Left ventricle myocardium inferior (tissue), 1 donor: ENCODE results near the gene SINHCAF. TPM values are rescaled to one million over a fixed set of nuclear protein-coding genes. Genes with fewer than 3 reads are reported as not detected.

ENCODE experiments used
- DNase-seq: peaks from one replicate; pipeline ENCODE4 v3.0.0-alpha.2; 2020
- H3K27ac ChIP-seq: fragments of 200-600 bp; replicated peaks from 2 replicates; pipeline ENCODE4 v1.8.0; 2021
- H3K27me3 ChIP-seq: fragments of 200-600 bp; 2 replicates; pipeline ENCODE4 v1.8.0; 2021; ENCODE audit warnings: low read depth
- H3K36me3 ChIP-seq: fragments of 200-600 bp; 2 replicates; pipeline ENCODE4 v1.8.0; 2021
- H3K4me1 ChIP-seq: fragments of 200-600 bp; 2 replicates; pipeline ENCODE4 v1.8.0; 2021
- H3K4me3 ChIP-seq: fragments of 200-600 bp; 2 replicates; pipeline ENCODE4 v1.8.0; 2021; ENCODE audit warnings: mild to moderate bottlenecking, moderate library complexity
- H3K9me3 ChIP-seq: fragments of 200-600 bp; replicated peaks from 2 replicates; pipeline ENCODE4 v1.8.0; 2021
- CTCF ChIP-seq: fragments of 200-600 bp; IDR thresholded peaks from 2 replicates; pipeline ENCODE4 v1.8.0; 2021; ENCODE audit warnings: antibody characterized with exemption, mild to moderate bottlenecking, borderline replicate concordance
- intact Hi-C: fragments of 100-400 bp; cut with micrococcal nuclease; formaldehyde crosslinking; loops from one replicate; pipeline ENCODE4 v1.11.0; 2022
- total RNA-seq: library from RNA; stranded (reverse); fragmentation: NEBNext Ultra II Directional; extraction: Animal tissue kit (Norgen Biotek cat#: 25700); gene quantifications from one replicate; pipeline ENCODE4 v1.2.1, GENCODE V29; 2021
- donor health status: DM: no; HTN: yes; CAD: no; lungs with severe emphysema.

The SINHCAF gene
- total RNA-seq, 1 donor from 2014 or later = 6.6 TPM

GRCh38 chr12:31310488-31310887, 15.5 kb downstream of the SINHCAF start:
- intact Hi-C loops = no loop called here
- no peak for TF ChIP-seq CTCF
- Histone ChIP-seq H3K4me3 (no peak overlapping the region), H3K9me3 (no peaks in the 10 kb centered on the region), H3K27me3 (no peaks in the 10 kb centered on the region), H3K4me1 (no peaks in the 10 kb centered on the region), H3K36me3 (no peaks in the 10 kb centered on the region), H3K27ac (no peak overlapping the region)
- DNase-seq = no peak

GRCh38 chr12:31309279-31309678, 16.7 kb downstream of the SINHCAF start:
- Histone ChIP-seq H3K36me3 (peaks cover 3% of the 10 kb centered on the region), H3K9me3 (no peaks in the 10 kb centered on the region), H3K4me3 (no peak overlapping the region), H3K27ac (no peak overlapping the region), H3K4me1 (no peaks in the 10 kb centered on the region), H3K27me3 (no peaks in the 10 kb centered on the region)
- intact Hi-C loops = no loop called here
- DNase-seq = no peak
- no peak for TF ChIP-seq CTCF

GRCh38 chr12:31308116-31308515, 17.8 kb downstream of the SINHCAF start:
- Histone ChIP-seq H3K27ac (no peak overlapping the region), H3K4me1 (no peaks in the 10 kb centered on the region), H3K9me3 (no peaks in the 10 kb centered on the region), H3K4me3 (no peak overlapping the region), H3K36me3 (peaks cover 5% of the 10 kb centered on the region), H3K27me3 (no peaks in the 10 kb centered on the region)
- DNase-seq = no peak
- no peak for TF ChIP-seq CTCF
- intact Hi-C loops = no loop called here

GRCh38 chr12:31306866-31307265, 19.1 kb downstream of the SINHCAF start:
- H3K36me3 ChIP-seq = peaks cover 5% of the 10 kb centered on the region
- H3K4me3 ChIP-seq = no peak overlapping the region
- no peak overlapping the region for H3K27ac ChIP-seq
- H3K27me3 ChIP-seq = no peaks in the 10 kb centered on the region
- TF ChIP-seq CTCF = no peak
- H3K9me3 ChIP-seq = no peaks in the 10 kb centered on the region
- no peak for DNase-seq
- H3K4me1 ChIP-seq = no peaks in the 10 kb centered on the region
- intact Hi-C loops = no loop called here

- no peak for DNase-seq
- H3K4me3 ChIP-seq = no peak overlapping the region
- peaks cover 5% of the 10 kb centered on the region for H3K36me3 ChIP-seq
- no peak overlapping the region for H3K27ac ChIP-seq
- TF ChIP-seq CTCF = no peak
- no peaks in the 10 kb centered on the region for H3K9me3 ChIP-seq
- no peaks in the 10 kb centered on the region for H3K27me3 ChIP-seq
- H3K4me1 ChIP-seq = no peaks in the 10 kb centered on the region
- intact Hi-C loops = no loop called here
Measured at GRCh38 chr12:31303466-31303865, 22.5 kb downstream of the SINHCAF start.

GRCh38 chr12:31301311-31301710, 24.6 kb downstream of the SINHCAF start:
- no peaks in the 10 kb centered on the region for H3K27me3 ChIP-seq
- peaks cover 14% of the 10 kb centered on the region for H3K36me3 ChIP-seq
- H3K9me3 ChIP-seq = no peaks in the 10 kb centered on the region
- intact Hi-C loops = no loop called here
- H3K4me1 ChIP-seq = peaks cover 5% of the 10 kb centered on the region
- H3K27ac ChIP-seq = no peak overlapping the region
- DNase-seq = no peak
- no peak overlapping the region for H3K4me3 ChIP-seq
- no peak for TF ChIP-seq CTCF
